ENCODE measurements around the gene HUWE1.

Gene HUWE1

GRCh38 chrX:53688300-53688699 is 1.8 kb upstream of the HUWE1 start:
- no peak overlapping the region for H3K4me3 ChIP-seq (ENCODE audit: severe bottlenecking)
- no peaks in the 10 kb centered on the region for H3K36me3 ChIP-seq (ENCODE audit: low read depth)
- no peaks in the 10 kb centered on the region for H3K9me3 ChIP-seq (ENCODE audit: severe bottlenecking)
- no peak for TF ChIP-seq CTCF (IDR thresholded peaks at IDR 0.05; ENCODE audit: poor library complexity, severe bottlenecking)
- DNase-seq (ENCODE audit: low spot score): no peak
- no peaks in the 10 kb centered on the region for H3K27me3 ChIP-seq (ENCODE audit: insufficient read depth, poor library complexity, severe bottlenecking)
- H3K27ac ChIP-seq (ENCODE audit: poor library complexity, severe bottlenecking): no peak overlapping the region
- no peak for ATAC-seq (ENCODE audit: low read depth)
- no peaks in the 10 kb centered on the region for H3K4me1 ChIP-seq (ENCODE audit: insufficient read depth, poor library complexity, severe bottlenecking)

GRCh38 chrX:53685711-53686110 is 808 bp downstream of the HUWE1 start:
- ATAC-seq (ENCODE audit: low read depth): no peak
- no peak for TF ChIP-seq CTCF (IDR thresholded peaks at IDR 0.05; ENCODE audit: poor library complexity, severe bottlenecking)
- peak overlapping the region; percentile 81 for H3K27ac ChIP-seq (ENCODE audit: poor library complexity, severe bottlenecking)

GRCh38 chrX:53684415-53685192 is 1.9 kb downstream of the HUWE1 start:
- Histone ChIP-seq H3K4me1 (ENCODE audit: insufficient read depth, poor library complexity, severe bottlenecking) (peaks cover 8% of the 10 kb centered on the region), H3K27me3 (ENCODE audit: insufficient read depth, poor library complexity, severe bottlenecking) (no peaks in the 10 kb centered on the region), H3K27ac (ENCODE audit: poor library complexity, severe bottlenecking) (peak overlapping the region; percentile 81), H3K36me3 (ENCODE audit: low read depth) (peaks cover 25% of the 10 kb centered on the region), H3K9me3 (ENCODE audit: severe bottlenecking) (no peaks in the 10 kb centered on the region), H3K4me3 (ENCODE audit: severe bottlenecking) (peak overlapping the region; percentile 61)
- ATAC-seq (ENCODE audit: low read depth): peak; percentile 71
- no peak for TF ChIP-seq CTCF (IDR thresholded peaks at IDR 0.05; ENCODE audit: poor library complexity, severe bottlenecking)
- DNase-seq (ENCODE audit: low spot score): no peak

More at GRCh38 chrX:53685711-53686110, 808 bp downstream of the HUWE1 start:
- Histone ChIP-seq H3K4me1 (ENCODE audit: insufficient read depth, poor library complexity, severe bottlenecking) (peaks cover 8% of the 10 kb centered on the region), H3K27me3 (ENCODE audit: insufficient read depth, poor library complexity, severe bottlenecking) (no peaks in the 10 kb centered on the region), H3K9me3 (ENCODE audit: severe bottlenecking) (no peaks in the 10 kb centered on the region), H3K36me3 (ENCODE audit: low read depth) (peaks cover 14% of the 10 kb centered on the region), H3K4me3 (ENCODE audit: severe bottlenecking) (peak overlapping the region; percentile 61)
- no peak for DNase-seq (ENCODE audit: low spot score)

- DNase-seq (ENCODE audit: low spot score) (peak; percentile 89), ATAC-seq (ENCODE audit: low read depth) (peak; percentile 66)
- Histone ChIP-seq H3K27ac (ENCODE audit: poor library complexity, severe bottlenecking) (peak overlapping the region; percentile 81), H3K4me1 (ENCODE audit: insufficient read depth, poor library complexity, severe bottlenecking) (peaks cover 8% of the 10 kb centered on the region), H3K4me3 (ENCODE audit: severe bottlenecking) (peak overlapping the region; percentile 61), H3K9me3 (ENCODE audit: severe bottlenecking) (no peaks in the 10 kb centered on the region), H3K36me3 (ENCODE audit: low read depth) (peaks cover 34% of the 10 kb centered on the region), H3K27me3 (ENCODE audit: insufficient read depth, poor library complexity, severe bottlenecking) (no peaks in the 10 kb centered on the region)
- TF ChIP-seq CTCF (IDR thresholded peaks at IDR 0.05; ENCODE audit: poor library complexity, severe bottlenecking): no peak
Observed at GRCh38 chrX:53683556-53684414, 2.7 kb downstream of the HUWE1 start.
